ENCODE results near the gene GPR27. TPM values are rescaled to one million over a fixed set of nuclear protein-coding genes. Genes with fewer than 3 reads are reported as not detected.

The GPR27 gene, protein sequence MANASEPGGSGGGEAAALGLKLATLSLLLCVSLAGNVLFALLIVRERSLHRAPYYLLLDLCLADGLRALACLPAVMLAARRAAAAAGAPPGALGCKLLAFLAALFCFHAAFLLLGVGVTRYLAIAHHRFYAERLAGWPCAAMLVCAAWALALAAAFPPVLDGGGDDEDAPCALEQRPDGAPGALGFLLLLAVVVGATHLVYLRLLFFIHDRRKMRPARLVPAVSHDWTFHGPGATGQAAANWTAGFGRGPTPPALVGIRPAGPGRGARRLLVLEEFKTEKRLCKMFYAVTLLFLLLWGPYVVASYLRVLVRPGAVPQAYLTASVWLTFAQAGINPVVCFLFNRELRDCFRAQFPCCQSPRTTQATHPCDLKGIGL
- 4.4 TPM for total RNA-seq
- long read RNA-seq, transcript GPR27-201 (1 exons, 2,447 nt): major isoform, 23 of 23 reads
- long read RNA-seq, partial matches to known transcripts: 0 of 23 reads
- long read RNA-seq, other reads (novel, unspliced or antisense): 0 of 23 reads

GRCh38 chr3:71753701-71754609 lies at the start of gene GPR27:
Gene GPR27, plus strand, starts transcription at chr3:71753855. Its CDS starts 195 bp downstream, at chr3:71754050.
- ATAC-seq (peak; percentile 77), DNase-seq (peak; percentile 49)
- intact Hi-C loops (cut with micrococcal nuclease): no loop called here

- DNase-seq (no peak), ATAC-seq (peak; percentile 87)
- intact Hi-C loops (cut with micrococcal nuclease): no loop called here
Observed at GRCh38 chr3:71704915-71705314, 48.7 kb upstream of the GPR27 start.

GRCh38 chr3:71705681-71706080 lies 48.0 kb upstream of the GPR27 start:
- intact Hi-C loops (cut with micrococcal nuclease): no loop called here
- ATAC-seq: no peak

GRCh38 chr3:71707595-71707994 lies 46.1 kb upstream of the GPR27 start:
- DNase-seq: no peak
- intact Hi-C loops (cut with micrococcal nuclease): no loop called here
- ATAC-seq: no peak

More at GRCh38 chr3:71705681-71706080, 48.0 kb upstream of the GPR27 start:
- no peak for DNase-seq

DNA sequence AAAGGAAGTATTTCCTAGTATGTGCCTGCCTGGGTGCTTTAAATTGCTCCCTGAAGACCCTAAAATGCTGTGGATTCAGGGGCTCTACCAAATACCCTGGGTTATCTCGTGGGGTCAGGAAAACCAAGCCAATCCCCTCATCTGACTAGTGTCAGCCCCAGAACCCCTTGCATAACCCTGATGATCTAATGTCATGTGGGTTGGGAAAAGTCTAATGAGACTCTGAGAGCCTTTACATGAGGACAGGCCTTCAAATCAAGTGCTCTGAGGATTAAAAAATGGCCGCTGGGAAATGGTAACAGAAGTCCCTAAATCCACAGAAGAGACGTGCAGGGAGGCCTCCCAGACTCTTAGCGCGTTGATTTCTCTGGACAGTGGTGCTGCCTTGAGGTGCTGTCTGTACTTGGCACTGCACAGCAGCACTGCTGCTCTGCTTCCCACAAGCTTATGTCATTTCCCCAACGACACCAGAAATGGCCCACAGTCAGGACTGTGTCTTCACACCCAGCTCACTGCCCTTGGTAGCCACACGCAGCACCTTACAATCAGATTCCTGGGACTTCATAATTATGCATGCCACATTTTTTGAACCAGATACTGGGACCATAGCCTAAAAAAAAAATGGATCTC lies 45.1 kb upstream of the GPR27 start:
- ATAC-seq (peak; percentile 77), DNase-seq (peak; percentile 41)
- intact Hi-C loops (cut with micrococcal nuclease): no loop called here

- no peak for DNase-seq
- intact Hi-C loops (cut with micrococcal nuclease): no loop called here
- no peak for ATAC-seq
Observed at GRCh38 chr3:71709908-71710511, 43.6 kb upstream of the GPR27 start.

GRCh38 chr3:71710906-71711494 lies 42.7 kb upstream of the GPR27 start:
- peak; percentile 66 for ATAC-seq
- intact Hi-C loops (cut with micrococcal nuclease): no loop called here
- DNase-seq: no peak

- intact Hi-C loops (cut with micrococcal nuclease): no loop called here
- ATAC-seq (no peak), DNase-seq (no peak)
Observed at GRCh38 chr3:71713041-71713440, 40.6 kb upstream of the GPR27 start.

GRCh38 chr3:71714595-71714994 lies 39.1 kb upstream of the GPR27 start:
- no peak for DNase-seq
- intact Hi-C loops (cut with micrococcal nuclease): no loop called here
- no peak for ATAC-seq

DNA sequence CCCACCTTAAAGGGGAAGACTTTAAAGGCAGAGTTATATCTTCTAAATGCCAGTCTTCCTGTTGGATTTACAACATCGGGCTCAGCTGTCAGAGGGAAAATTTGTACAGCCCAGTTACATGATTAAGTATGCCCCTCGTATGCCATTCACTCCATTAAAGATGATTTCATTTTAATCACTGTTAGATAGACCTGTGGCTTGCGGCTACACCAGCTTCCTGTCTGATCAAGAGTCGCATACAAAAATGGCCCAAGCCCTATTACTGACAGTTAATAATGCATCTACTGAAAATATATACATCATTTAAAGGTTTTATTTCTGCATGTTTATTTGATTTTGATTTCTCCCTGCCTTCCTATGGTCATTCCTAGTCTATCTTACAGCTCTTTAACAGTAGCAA lies 35.6 kb upstream of the GPR27 start:
- DNase-seq (no peak), ATAC-seq (no peak)
- intact Hi-C loops (cut with micrococcal nuclease): no loop called here

DNA sequence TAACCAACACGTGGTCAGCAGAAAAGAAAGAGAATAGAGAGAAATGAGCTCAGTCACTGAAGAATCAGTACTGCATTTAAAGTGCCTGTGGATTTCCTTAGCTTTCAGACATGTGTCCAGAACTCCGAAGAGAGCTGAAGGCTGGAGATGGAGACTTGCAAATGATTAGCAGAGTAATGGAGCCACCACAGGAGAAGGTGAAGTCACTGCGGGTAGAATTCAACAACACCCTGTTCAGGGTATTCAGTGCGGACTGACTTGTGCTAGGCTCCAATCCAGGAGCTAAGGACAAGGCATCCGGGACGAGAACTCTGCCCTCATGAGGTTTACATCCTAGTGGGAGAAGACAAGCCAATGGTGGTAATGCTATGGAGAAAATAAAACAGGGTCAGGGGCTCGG lies 32.7 kb upstream of the GPR27 start:
- no peak for DNase-seq
- ATAC-seq: no peak
- intact Hi-C loops (cut with micrococcal nuclease): no loop called here

DNA sequence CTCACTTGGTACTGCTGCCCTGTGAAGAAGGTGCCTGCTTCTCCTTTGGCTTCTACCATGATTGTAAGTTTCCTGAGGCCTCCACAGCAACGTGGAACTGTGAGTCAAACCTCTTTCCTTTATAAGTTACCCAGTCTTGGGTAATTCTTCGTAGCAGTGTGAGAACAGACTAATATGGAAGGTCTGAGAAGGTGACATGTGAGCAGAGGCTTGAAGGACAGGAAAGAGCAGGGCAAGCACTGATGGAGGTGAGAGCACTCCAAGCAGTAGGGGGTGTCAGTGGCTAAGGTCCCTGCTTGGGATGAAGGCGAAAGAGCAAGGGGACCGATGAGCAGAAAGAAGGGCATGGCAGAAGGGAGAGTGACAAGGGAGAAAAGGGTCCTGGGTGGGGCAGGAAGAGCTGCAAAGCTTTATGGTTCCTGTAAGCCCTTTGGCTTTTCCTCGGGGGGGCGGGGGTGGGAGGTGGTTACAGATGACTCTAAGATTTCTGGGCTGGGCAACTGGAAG lies 32.0 kb upstream of the GPR27 start:
- intact Hi-C loops (cut with micrococcal nuclease): no loop called here
- ATAC-seq (no peak), DNase-seq (no peak)

GRCh38 chr3:71722693-71723092 lies 31.0 kb upstream of the GPR27 start:
- no peak for ATAC-seq
- intact Hi-C loops (cut with micrococcal nuclease): no loop called here
- no peak for DNase-seq

GRCh38 chr3:71723452-71724170 lies 30.0 kb upstream of the GPR27 start:
- no peak for ATAC-seq
- intact Hi-C loops (cut with micrococcal nuclease): no loop called here
- DNase-seq: no peak

DNA sequence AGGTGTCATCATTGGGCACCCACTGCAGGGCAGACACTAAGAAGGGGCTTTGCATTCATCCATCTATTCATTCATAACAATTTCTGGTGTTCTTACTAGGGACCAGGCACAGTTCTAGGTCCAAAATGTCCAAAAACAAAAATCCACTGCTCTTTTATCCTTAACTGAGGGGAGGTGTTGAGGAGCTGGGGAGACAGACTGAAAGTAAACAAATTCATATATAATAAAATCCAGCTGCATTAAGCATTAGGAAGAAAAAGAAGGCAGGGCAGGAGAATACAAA lies 29.5 kb upstream of the GPR27 start:
- intact Hi-C loops (cut with micrococcal nuclease): no loop called here
- no peak for DNase-seq

DNA sequence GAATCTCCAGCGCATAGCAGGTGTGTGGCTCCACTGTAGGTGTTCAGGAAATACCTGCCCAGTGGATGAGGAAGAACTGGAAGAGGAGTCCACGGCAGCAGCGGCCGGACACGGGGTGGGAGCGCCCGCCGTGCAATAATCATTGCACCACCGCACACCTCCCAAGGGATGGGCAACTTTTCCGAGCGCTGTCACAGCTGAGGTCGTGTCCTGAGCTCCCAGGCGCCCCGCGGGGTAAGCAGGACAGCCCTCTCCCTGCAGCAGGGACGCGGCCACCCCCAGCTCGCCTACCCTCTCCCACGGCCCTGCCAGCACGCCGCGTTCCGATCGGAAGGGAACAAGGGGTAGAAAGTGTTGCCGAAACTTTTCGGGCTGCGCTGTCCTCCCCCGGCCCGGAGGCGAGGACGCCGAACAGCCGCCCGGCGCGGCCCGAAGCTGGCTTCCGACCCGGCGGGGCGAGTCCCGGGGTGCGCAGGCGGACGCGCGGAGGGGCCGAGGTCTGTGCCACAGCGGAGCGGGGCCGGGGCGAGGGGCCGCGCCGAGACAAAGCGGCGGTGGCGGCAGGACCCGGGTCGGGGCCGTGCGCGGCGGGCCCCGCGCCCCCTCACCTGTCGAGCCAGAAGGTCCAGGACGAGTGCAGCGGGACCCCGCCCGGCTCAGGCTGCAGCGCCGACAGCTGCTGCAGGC lies 28.9 kb upstream of the GPR27 start:
- DNase-seq (peak; percentile 66), ATAC-seq (peak; percentile 79)
- intact Hi-C loops (cut with micrococcal nuclease): no loop called here

More for the DNA sequence above, 29.5 kb upstream of the GPR27 start:
- ATAC-seq: no peak

DNA sequence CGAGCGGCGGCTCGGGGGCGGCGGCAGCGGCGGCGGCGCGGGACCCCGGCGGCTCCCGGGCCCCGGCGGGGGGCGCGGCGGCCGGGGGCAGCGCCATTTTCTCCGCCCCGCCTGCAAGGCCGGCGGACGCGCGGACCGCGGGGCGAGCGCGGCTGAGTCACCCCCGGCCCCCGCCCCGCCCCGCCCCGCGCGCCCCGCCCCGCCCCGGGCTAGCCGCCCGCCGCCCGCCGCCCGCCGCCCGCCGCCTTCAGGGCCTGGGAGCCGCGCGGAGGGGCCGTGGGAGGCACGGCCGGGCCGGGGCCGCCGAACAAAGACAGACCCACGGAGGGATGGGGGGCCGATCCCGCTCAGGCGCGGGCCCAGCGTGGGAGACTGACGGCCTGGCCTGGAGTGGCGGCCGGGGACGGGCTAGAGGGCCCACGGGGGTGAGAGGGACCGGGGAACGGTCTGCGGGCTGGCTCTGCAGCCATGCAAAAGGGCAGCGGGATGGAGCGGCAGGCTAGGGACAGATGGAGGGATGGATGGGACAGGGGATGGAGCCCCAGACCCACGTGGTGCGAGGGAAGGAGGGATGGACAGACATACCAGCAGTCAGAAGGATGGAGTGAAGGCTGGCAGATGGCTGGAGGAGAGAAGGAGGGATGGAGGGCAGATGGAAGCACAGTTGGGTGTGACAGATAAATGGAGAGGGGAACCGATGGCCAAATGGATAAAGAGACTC lies 28.2 kb upstream of the GPR27 start, which contains the start of gene EIF4E3:
Gene EIF4E3 (minus strand): TSS at position 132 of the 721 bp plus-strand sequence. CDS start 35 bp downstream, at position 97.
- intact Hi-C loops (cut with micrococcal nuclease): no loop called here
- peak; percentile 72 for ATAC-seq
- peak; percentile 69 for DNase-seq
